Measurements from ENCODE around the gene CCDC185.

Gene CCDC185

DNA sequence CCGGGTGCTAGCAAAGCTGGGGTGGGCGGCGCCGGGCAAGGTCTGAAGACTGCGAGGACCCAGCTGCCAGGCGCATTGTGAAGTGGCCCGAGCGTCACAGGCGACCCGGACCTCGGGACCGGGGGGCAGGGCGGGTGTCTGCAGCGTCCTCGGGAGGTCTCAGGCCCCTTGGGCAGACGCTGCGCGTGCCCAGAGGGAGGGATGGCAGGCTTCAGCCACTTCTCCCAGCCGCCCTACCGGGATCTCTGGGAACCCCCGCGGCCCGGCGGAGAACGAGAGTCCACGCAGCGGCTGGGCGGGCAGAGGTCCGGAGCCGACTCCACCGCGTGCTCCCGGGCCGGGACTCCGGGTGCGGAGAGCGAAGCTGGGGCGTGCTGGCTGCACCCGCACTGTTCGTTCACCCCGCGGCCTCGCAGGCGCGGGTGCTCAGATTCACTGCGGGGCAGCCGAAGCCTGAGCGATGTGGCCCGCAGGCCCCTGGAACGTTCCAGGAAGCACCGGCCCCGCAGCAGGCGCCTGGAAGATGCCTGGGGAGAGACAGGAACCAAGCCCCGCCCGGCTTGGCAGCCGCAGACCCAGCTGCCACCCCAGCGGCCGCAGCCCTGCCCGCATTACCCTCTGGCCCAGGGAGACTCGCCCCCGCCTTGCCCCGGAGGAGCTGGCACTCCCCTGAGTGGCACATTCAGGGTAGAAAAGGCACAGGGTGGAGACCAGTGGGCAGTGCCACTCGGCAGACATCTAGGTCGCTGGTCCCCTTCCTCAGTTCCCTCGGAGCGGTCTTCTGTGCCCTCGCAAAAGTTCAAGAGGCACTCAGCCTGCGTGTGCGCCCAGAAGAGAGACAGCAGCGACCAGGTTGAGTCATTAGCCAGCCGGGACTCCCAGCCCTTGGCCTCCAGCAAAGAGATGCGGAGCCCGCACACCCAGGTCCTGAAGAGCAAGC lies at the start of gene CCDC185:
TSS of gene CCDC185 (plus strand) at position 141 of the 940 bp plus-strand sequence. CDS start at position 202, 61 bp downstream.
- no peak for DNase-seq (ENCODE audit: low read depth)

DNA sequence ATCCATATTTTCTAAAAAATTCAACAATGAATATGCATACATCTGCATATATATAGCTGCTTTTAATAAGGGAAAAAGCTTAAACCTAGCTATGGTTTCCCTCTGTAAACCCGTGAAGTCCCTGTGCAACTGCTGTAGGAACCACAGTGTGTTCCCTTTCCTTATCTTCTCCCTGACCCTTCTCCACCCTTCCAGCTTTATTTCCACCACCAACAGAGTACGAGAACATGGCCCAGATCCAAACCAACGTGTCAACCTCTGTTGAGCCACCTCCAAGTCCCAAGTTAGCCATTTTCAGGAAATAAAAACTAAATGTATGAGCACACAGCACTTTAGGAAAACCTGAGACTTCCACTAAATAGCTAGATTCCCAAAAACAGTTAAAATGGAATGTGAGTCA lies 49.5 kb upstream of the CCDC185 start:
- DNase-seq (ENCODE audit: low read depth), result no peak

DNA sequence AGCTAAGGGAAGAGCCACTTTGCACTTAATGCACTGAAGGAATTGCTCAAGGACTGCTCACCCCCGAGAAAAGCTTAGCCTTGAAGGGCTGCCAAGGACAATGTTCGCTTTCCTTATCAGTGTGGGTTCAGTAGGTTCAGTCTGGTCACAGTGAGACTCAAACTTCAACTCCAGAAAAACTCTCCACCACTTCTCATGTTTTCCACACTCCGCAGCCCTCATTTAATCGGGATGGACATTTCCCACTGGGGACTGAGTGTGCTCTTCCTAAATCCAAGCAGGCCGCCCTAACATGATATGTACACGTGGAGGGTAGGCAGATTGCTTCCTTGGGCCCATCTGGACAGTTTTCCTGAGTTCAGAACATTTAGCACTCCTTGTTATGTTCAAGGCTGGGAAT lies 48.7 kb upstream of the CCDC185 start:
- no peak for DNase-seq (ENCODE audit: low read depth)

DNA sequence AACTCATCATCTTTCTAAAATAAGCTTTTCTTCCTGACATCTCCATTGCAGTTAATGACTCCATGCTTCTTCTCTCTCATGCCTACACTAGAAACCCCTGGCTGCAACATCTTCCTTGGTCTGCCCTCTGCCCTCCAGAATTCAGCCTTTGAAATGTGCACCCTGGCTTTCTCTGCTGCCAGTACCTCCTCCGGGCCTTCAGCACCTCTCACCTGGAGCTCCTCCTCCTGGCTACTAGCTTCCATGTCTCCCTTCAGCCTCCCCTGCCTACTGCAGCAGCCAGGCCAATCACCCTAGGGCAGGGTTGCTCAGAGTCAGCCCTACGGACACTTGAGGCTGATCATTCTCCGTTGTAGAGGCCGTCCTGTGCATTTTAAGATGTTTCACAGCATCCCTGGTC lies 47.5 kb upstream of the CCDC185 start:
- no peak for DNase-seq (ENCODE audit: low read depth)

DNA sequence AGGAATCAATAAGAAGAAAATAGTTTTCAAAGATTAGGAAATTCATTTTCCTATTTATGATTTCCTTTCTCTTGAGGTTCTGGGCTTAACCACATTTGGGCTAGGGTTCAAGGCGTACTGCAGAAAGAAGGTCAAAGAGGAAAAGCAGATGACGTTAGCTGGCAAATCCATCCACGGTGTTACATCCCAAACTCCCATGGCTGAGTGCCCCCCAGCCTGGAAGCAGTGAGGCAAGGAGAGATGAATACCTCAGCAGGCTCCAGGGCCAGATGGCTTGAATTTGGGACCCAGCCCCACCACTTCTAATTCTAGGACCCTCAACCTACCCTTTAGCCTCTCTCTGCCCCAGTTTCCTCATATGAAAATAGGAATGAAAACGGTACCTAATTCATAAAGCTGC lies 46.9 kb upstream of the CCDC185 start:
- DNase-seq (ENCODE audit: low read depth), result no peak

DNA sequence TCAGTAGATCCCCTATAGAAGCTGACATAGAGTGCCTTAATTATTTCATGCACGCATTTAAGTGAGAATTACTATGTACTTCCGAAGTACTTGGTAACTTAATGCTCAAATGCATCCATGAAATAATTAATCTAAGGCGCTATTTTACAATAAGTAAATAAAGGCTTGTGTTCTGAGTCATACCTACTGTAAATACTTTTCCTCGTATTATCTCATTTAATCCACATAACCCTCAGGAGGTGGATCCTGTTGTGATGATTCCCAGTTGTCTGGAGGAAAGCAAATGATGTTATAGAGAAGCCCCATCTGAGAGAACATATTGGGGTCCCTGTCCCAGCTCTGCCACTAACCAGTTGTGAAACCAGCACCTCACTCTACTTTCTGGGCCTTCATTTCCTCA lies 45.6 kb upstream of the CCDC185 start:
- DNase-seq (ENCODE audit: low read depth), result no peak

DNA sequence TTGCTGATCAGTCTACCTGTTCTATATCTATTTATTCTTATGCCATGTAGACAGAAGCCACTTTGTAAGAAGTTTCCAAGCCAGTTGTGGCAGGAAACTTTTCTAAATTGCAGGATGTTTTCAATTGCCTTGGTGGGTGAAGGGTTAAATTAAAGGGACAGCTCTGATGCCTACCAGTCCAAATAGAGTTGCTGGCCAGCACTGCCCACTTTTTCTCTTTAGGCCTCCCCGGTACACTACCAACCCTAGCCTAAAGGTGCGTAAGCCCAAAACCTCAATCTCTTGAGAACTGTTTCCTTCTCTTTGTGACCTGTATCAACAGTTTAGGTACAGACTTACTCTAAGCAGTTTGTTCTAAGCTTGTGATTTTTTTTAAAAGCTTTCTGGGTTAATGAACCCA lies 44.8 kb upstream of the CCDC185 start:
- no peak for DNase-seq (ENCODE audit: low read depth)

DNA sequence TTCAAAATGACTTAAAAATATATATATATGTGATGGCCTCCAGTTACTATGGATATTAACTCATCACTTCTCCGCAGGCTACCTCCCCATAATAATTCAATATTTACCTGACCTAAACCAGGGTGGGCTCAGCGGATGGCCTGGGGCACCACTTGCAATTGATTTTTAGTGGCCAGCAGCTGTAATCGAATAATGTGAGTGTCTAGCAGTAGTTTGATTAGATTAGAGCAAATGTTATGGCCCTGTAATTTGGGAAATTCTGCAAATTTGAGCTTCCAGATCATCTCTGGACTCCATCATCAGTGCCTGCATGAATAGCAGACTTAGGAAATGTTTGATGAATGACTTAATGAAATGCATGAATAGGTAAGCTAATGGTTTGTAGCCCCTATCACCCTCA lies 44.0 kb upstream of the CCDC185 start:
- no peak for DNase-seq (ENCODE audit: low read depth)

DNA sequence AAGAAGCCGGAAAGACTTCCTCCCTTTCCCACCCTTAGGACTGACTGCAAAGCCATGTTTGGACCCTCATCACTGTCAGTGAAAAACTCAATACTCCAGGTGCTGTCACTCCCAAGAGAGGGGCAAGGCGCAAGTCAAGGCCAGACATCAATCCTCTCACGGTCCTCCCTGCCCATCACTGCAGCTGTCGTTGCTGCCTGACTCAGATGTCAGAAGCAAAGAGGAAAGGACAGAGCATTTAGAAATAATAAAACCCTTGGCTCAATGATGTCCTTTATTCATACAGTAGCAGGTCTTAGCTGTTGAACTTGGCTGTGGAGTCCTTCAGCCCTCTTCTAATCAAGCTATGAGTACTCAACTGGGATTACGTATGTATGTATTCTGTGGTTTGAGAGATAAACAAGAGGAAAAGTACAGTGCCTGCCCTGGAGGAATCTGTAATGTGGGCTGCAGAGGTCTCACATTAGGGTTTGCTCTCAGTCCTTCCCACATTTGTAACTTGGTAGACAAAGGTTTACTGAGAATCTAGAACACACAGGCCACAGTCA lies 42.8 kb upstream of the CCDC185 start:
- peak; percentile 8 for DNase-seq (ENCODE audit: low read depth)

DNA sequence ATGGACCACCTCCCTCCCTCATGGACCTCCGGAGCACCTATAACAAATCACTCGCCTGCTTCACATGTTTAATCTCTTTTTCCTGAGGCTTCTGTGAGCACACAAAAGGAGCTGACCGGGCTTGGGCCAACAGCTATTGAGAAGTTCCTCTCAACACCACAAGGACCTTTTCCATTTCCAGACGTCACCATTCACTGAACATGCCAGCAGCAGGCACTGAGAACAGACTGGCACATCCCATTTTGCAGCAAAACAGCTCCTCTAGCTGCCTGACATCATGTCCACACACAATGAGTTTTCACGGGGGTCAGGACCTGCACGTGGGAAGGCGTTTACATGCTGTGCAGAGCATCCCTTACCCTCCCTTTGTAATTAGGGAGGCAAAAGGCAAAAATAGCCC lies 40.3 kb upstream of the CCDC185 start:
- DNase-seq (ENCODE audit: low read depth), result no peak

DNA sequence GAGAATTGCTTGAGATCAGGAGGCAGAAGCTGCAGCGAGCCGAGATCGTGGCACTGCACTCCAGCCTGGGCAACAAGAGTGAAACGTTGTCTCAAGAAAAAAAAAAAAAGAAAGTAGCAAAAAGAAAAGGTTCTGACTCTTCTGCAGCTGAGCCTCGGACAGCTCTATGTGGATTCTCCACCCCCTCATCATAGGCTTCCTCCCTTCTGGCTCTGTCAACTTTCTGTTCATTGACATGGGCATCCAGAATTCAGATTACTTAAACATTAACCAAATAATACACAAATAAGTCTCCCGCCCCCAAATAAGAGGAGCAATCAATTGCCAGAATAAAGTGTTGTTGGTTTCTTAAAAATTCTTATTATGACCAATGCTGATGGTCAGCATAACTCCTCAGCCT lies 39.3 kb upstream of the CCDC185 start:
- no peak for DNase-seq (ENCODE audit: low read depth)

DNA sequence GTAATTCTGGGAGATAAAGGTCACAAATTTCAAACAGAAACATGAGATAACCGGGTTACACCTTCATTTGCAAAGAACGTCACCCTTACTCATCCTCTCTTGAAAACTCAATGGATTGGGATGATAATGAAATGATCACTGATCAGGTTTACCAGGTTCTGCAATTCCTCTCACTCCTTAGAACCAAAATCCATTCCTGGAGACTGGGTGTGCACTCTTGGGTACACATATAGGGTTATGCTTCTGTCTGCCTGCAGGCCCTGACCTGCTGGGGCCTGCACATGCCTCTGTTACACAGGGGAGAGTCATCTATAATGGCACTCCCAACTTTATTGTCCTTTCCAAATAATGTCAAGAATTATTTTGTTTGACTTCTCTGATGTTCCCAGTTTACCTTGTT lies 37.5 kb upstream of the CCDC185 start:
- no peak for DNase-seq (ENCODE audit: low read depth)

DNA sequence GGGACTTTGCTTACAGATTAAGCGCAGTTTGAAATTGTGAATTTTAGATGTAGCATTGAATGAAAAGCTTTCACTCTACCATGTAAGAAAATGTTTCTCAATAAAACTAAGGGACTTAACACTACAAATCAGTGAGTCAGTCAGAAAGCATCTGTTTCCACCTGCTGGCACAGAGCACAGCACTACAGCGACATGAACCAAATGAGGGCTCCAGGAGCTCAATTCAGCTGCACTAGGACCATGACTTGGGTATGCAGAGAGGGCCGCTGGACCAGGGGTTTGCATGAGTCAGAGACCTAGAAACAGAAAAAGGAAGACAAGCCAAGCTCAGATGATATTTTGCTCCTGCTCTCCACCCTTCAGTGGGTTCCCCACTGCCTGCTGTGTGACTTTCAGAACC lies 34.4 kb upstream of the CCDC185 start:
- peak; percentile 15 for DNase-seq (ENCODE audit: low read depth)

DNA sequence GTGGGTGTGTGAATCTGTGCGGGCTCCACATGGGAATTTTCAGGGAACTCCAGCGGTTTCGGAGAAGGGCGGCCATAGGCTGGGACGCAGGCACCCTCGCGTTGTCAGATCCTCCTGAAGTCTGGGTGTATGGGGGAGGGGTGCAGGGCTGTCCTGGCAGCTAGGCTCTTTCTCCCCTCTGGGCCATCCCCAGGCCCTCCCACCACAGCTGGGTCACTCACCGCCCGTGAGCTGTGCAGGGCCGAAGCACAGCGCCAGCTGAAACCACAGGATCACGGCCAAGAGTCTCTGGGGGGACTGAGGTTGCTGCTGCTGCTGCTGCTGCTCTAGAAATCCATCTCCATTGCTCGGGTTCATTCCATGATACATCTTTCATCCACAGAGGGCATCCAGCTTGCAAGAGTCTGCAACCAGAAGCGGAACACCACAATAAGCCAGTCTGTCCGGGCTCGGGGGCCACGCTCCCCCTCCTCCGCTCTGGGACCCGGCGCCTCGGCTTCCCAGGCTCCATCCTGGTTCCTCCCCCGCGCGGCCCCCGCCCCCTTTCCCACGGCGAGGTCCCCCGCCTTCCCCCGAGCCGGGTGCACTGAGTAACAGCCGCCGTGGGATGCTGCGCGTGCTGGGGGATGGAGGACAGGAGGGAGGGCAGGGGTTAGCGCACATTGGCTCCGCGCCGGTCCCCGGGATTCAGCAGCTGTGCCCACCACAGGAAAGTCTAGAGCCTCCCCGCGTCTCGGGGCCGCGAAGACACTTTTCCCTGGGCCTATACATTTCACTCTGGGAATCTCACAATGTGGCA lies 30.0 kb upstream of the CCDC185 start:
- peak; percentile 28 for DNase-seq (ENCODE audit: low read depth)

DNA sequence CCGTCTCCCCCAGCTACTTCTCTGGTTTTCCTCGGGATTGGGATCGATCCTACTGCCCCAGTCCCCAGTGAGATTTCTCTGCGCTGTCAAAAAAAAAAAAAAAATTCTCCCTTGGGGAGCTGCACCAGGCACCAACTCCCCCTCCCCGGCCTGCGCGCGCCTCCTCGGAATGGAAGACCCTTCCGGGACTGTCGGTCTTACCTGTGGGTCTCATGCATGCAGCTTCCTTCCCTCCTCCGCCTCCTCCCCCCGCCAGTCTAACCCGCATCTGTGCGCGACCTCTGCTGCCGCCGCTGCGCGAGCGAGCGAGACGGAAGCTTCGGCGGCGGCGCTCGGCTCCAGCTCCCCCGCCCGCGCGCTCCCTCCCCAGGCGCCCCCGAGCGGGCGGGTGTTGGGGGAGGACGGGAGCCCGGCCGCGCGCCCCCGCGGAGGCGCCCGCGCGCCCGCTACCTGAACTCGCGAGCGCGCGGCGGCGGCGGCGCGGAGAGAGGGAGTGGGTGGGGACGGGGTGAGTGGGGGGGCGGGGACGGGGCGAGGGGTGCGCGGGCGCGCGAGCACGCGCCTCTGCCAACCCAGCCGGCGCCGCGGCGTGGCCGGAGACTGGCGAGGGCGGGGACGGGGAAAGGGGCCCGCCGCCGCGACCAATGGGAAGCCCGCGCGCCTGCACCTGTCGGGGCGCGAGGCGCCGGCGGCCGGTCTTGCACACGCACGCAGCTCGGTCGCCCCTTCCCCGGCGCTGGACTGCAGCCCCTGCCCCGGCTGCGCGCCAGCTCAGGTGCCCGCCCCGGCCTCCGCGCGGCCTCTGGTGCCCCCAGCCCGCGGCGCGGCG lies 29.1 kb upstream of the CCDC185 start, which contains the start of gene SUSD4:
TSS of gene SUSD4 (minus strand) at position 321 of the 829 bp plus-strand sequence. CDS start 751 bp downstream, outside the sequence.
- peak; percentile 29 for DNase-seq (ENCODE audit: low read depth)

DNA sequence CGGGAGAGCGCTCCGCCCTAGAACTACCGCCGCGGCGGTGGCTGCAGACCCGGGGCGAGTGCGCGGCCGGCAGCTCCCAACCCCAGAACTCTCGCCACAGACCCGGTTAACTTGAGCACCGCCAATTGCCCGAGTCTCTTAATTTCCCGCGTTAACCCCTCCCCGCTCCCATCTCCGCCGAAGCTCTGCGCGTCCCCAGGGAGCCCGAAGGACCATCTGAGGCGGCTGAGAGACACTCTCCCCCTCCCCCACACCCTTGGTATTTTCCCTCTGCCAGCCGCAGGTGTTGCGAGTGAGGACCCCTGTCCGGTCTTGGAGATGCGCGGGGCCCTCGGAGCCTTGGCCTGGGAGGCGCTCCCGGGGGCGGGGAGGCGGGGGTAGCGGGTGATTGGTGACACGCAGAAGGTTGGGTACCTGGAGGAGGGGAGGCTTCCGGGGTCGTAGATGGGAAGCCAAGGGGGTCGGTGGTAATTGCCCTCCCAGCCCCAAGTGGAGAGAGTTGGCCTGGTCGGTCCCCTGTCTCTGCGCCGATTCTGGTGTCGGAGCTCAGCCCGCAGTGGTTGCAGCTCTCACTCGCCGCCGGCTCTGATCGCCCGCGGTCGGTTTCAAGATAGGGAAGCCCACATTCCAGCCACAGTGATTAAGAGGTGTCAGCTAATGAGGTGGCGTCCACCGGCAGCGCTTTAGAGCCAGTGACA lies 28.4 kb upstream of the CCDC185 start:
- no peak for DNase-seq (ENCODE audit: low read depth)

DNA sequence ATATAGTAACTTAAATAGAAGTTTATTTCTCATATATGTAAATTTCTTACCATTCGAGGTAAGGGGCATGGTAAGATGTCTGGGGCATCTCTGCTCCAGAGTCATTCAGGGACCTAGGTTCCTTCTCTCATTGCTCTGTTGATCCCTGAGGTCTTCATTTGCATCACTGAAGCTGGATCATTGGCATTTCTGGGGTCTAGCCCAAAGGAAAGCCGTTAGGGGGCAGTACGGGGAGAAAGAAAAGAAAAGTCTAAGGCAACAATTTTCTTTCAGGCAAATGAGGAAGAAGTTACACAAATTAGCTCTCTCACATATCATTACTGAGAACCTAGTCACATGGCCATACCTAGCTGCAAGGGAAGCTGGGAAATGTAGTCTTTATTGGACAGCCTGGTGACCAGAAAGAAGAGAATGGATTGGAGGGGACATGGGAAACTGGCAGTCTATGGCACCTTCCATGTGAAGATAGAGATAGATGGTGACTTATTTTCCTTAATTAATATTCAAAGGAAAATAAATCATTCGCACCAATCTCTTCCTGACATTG lies 19.1 kb upstream of the CCDC185 start:
- DNase-seq (ENCODE audit: low read depth), result peak; percentile 7

DNA sequence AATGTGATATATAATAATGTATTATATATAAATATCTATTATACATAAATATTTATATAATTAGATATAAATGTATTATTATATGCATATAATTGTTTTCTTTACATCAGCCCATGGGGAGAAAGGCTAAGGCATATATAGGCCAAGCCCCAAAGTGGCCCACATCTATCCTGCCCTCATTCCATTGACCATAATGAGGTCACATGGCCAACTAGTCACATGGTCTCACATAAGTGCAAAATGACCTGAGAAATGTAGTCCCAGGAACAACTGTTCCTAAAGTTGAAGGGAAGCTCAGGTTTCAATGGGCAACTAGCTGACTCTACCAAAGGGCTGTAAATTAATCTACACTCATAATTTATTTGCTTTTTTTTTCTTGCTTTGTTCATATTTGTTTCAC lies 14.5 kb upstream of the CCDC185 start:
- no peak for DNase-seq (ENCODE audit: low read depth)

DNA sequence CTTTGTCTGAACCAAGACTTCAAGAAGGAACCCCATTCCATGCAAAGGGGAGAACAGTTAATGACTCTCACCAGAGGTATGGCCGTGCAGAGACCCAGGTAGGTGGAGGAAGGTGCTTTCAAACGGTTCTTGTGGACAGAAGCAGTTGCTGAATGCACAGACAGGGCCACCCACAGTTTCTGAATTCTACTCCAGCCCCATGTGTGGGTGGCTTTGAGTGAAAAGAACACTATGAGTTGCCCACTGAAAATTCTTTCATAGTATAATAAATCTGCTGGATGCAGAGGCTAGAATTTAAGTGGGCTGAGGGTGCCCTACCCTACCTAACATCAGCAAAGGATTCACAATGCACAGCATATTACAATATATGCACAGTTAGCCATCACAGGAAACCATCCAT lies 7.2 kb upstream of the CCDC185 start:
- DNase-seq (ENCODE audit: low read depth), result no peak

DNA sequence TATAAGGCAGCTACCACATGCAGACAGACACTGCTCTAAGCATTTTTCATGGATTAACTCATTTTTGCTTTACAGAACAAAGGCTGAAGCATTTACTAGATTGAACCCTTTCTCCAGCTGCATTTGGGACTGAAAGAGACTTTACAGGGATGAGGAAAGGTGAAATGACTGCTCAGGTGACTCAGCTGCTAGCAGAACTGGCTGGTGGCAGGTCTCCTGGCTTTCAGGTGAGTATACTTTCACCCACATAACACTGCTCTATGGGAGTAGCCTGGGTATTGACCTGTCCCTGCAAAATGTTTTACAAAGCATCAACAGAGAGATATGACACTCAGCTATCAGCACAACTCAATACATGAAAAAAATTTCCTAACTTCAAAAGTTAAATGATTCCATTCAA lies 2.6 kb upstream of the CCDC185 start:
- DNase-seq (ENCODE audit: low read depth), result no peak

DNA sequence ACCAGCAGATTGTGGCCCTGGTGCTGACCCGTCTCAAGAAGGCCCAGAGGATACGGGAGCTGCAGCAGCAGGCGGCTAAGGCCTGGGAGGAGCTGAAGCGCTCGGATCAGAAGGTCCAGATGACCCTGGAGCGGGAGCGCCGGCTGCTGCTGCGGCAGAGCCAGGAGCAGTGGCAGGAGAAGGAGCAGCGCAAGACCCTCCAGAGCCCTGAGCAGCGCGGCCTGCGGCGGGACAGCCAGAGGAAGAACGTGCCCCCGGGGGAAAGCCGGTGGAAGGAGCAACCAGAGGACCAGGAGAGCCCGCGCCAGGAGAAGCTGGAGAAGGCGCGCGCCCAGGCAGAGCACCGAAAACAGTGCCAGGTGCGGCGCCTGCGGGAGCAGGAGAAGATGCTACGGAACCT lies 1.0 kb downstream of the CCDC185 start:
- DNase-seq (ENCODE audit: low read depth), result no peak
